ENCODE results near the gene ANTXR2. TPM values are rescaled to one million over a fixed set of nuclear protein-coding genes. Genes with fewer than 3 reads are reported as not detected.
"Not testable (repeated sequence)": the region's sequence is repeated elsewhere in the genome, so short reads cannot be mapped to it uniquely, and the experiment has no call there.

Gene ANTXR2
- total RNA-seq, 2 donors from 2014 or later: 13.6 to 16.4 TPM

GRCh38 chr4:79991601-79992000 lies 81.4 kb downstream of the ANTXR2 start:
- Mint-ChIP-seq H3K4me3 (no peak overlapping the region), H3K27ac (no peak overlapping the region), H3K4me1 (peaks cover 8% of the 10 kb centered on the region), H3K27me3 (ENCODE audit: insufficient read depth) (peaks cover 26% of the 10 kb centered on the region), H3K9me3 (peaks cover 2% of the 10 kb centered on the region), H3K36me3 (ENCODE audit: low read depth) (no peaks in the 10 kb centered on the region)
- no peak for TF ChIP-seq CTCF (conservative IDR thresholded peaks at IDR 0.05)
- H3K27me3 ChIP-seq (ENCODE audit: control insufficient read depth, insufficient read depth, low read length, poor library complexity, severe bottlenecking): peaks cover 36% of the 10 kb centered on the region
- WGBS, 2 experiments (ENCODE audit: insufficient coverage in 1 of 2, insufficient read length in 1 of 2): 74 to 90% methylated on average over 2 of the region's 3 CpGs
- H3K4me1 ChIP-seq (ENCODE audit: control insufficient read depth, insufficient read depth, low read length): no peaks in the 10 kb centered on the region
- no peak overlapping the region for H3K27ac ChIP-seq (ENCODE audit: low read depth, low read length)
- H3K9me3 ChIP-seq (ENCODE audit: control insufficient read depth, low read length): no peaks in the 10 kb centered on the region
- H3K36me3 ChIP-seq (ENCODE audit: control insufficient read depth, insufficient read depth, low read length): no peaks in the 10 kb centered on the region
- no peak for DNase-seq
- H3K9ac ChIP-seq (ENCODE audit: extremely low read depth, low read length, poor library complexity, severe bottlenecking): no peak overlapping the region
- H3K4me3 ChIP-seq (ENCODE audit: low read length): no peak overlapping the region

- not testable (repeated sequence) for H3K9me3 ChIP-seq (ENCODE audit: control insufficient read depth, low read length); H3K4me1 Mint-ChIP-seq; H3K4me3 Mint-ChIP-seq; H3K4me1 ChIP-seq (ENCODE audit: control insufficient read depth, insufficient read depth, low read length); H3K9ac ChIP-seq (ENCODE audit: extremely low read depth, low read length, poor library complexity, severe bottlenecking); H3K27ac ChIP-seq (ENCODE audit: low read depth, low read length); H3K4me3 ChIP-seq (ENCODE audit: low read length); DNase-seq; H3K36me3 ChIP-seq (ENCODE audit: control insufficient read depth, insufficient read depth, low read length); H3K36me3 Mint-ChIP-seq (ENCODE audit: low read depth); H3K27ac Mint-ChIP-seq; H3K9me3 Mint-ChIP-seq
- WGBS, 2 experiments (ENCODE audit: insufficient coverage in 1 of 2, insufficient read length in 1 of 2): 83 to 93% methylated on average over 1 to 2 of the region's 2 CpGs
- H3K27me3 ChIP-seq (ENCODE audit: control insufficient read depth, insufficient read depth, low read length, poor library complexity, severe bottlenecking): peaks cover 31% of the 10 kb centered on the region
- peaks cover 22% of the 10 kb centered on the region for H3K27me3 Mint-ChIP-seq (ENCODE audit: insufficient read depth)
Observed at GRCh38 chr4:79991100-79991499, 81.9 kb downstream of the ANTXR2 start.

- Mint-ChIP-seq H3K36me3 (ENCODE audit: low read depth) (no peaks in the 10 kb centered on the region), H3K27ac (no peak overlapping the region), H3K27me3 (ENCODE audit: insufficient read depth) (no peaks in the 10 kb centered on the region), H3K9me3 (peaks cover 2% of the 10 kb centered on the region), H3K4me1 (no peaks in the 10 kb centered on the region), H3K4me3 (no peak overlapping the region)
- DNase-seq: no peak
- Histone ChIP-seq H3K9ac (ENCODE audit: extremely low read depth, low read length, poor library complexity, severe bottlenecking) (no peak overlapping the region), H3K4me3 (ENCODE audit: low read length) (no peak overlapping the region), H3K9me3 (ENCODE audit: control insufficient read depth, low read length) (no peaks in the 10 kb centered on the region), H3K36me3 (ENCODE audit: control insufficient read depth, insufficient read depth, low read length) (no peaks in the 10 kb centered on the region), H3K27me3 (ENCODE audit: control insufficient read depth, insufficient read depth, low read length, poor library complexity, severe bottlenecking) (no peaks in the 10 kb centered on the region), H3K27ac (ENCODE audit: low read depth, low read length) (no peak overlapping the region), H3K4me1 (ENCODE audit: control insufficient read depth, insufficient read depth, low read length) (no peaks in the 10 kb centered on the region)
- TF ChIP-seq CTCF (conservative IDR thresholded peaks at IDR 0.05): no peak
- 60 to 96% methylated on average over 1 of the region's 1 CpG for WGBS, 2 experiments (ENCODE audit: insufficient coverage in 1 of 2, insufficient read length in 1 of 2)
Observed at GRCh38 chr4:79987401-79987800, 85.6 kb downstream of the ANTXR2 start.

- Histone ChIP-seq H3K27ac (ENCODE audit: low read depth, low read length) (no peak overlapping the region), H3K36me3 (ENCODE audit: control insufficient read depth, insufficient read depth, low read length) (no peaks in the 10 kb centered on the region), H3K4me1 (ENCODE audit: control insufficient read depth, insufficient read depth, low read length) (no peaks in the 10 kb centered on the region), H3K9ac (ENCODE audit: extremely low read depth, low read length, poor library complexity, severe bottlenecking) (no peak overlapping the region), H3K27me3 (ENCODE audit: control insufficient read depth, insufficient read depth, low read length, poor library complexity, severe bottlenecking) (no peaks in the 10 kb centered on the region), H3K4me3 (ENCODE audit: low read length) (no peak overlapping the region), H3K9me3 (ENCODE audit: control insufficient read depth, low read length) (no peaks in the 10 kb centered on the region)
- no peak overlapping the region for H3K27ac Mint-ChIP-seq
- DNase-seq: no peak
- H3K36me3 Mint-ChIP-seq (ENCODE audit: low read depth): no peaks in the 10 kb centered on the region
- no peak overlapping the region for H3K4me3 Mint-ChIP-seq
- H3K9me3 Mint-ChIP-seq: no peaks in the 10 kb centered on the region
- no peak for TF ChIP-seq CTCF (conservative IDR thresholded peaks at IDR 0.05)
- H3K4me1 Mint-ChIP-seq: no peaks in the 10 kb centered on the region
- WGBS, 2 experiments (ENCODE audit: insufficient coverage in 1 of 2, insufficient read length in 1 of 2): 92 to 100% methylated on average over 3 to 4 of the region's 4 CpGs
- H3K27me3 Mint-ChIP-seq (ENCODE audit: insufficient read depth): no peaks in the 10 kb centered on the region
Observed at GRCh38 chr4:79983431-79983830, 89.6 kb downstream of the ANTXR2 start.

Measured in endodermal cell (in vitro differentiated cells).